Neural cell (in vitro differentiated cells): ENCODE measurements around the gene RCL1.

ENCODE experiments used
- CTCF ChIP-seq: fragments of 450-650 bp; IDR thresholded peaks from 2 replicates; pipeline ENCODE4 v1.5.1; 2014; ENCODE audit warnings: antibody characterized with exemption, mild to moderate bottlenecking, moderate library complexity; ENCODE audit not compliant: poor library complexity, severe bottlenecking
- EP300 ChIP-seq: fragments of 450-650 bp; conservative IDR thresholded peaks from 2 replicates; pipeline ENCODE4 v1.6.1; 2014; ENCODE audit warnings: antibody characterized with exemption, mild to moderate bottlenecking, moderate library complexity; ENCODE audit not compliant: poor library complexity, severe bottlenecking
- EZH2 ChIP-seq: fragments of 200-600, 300-800 bp; shearing (Covaris generic), sonication (generic); IDR thresholded peaks from 2 replicates; pipeline ENCODE4 v1.6.1; 2014; ENCODE audit warnings: antibody characterized with exemption, low read length, borderline replicate concordance, mild to moderate bottlenecking; ENCODE audit not compliant: insufficient read depth, poor library complexity, severe bottlenecking
- TAF1 ChIP-seq: IDR thresholded peaks from 2 replicates; pipeline ENCODE4 v1.6.1; 2012; ENCODE audit warnings: low read depth

GRCh38 chr9:4875559-4875958, 82.8 kb downstream of the RCL1 start:
- TF ChIP-seq EZH2 = no peak
- TF ChIP-seq CTCF = no peak
- TF ChIP-seq EP300 = no peak
- TF ChIP-seq TAF1 = no peak
